ENCODE measurements around the gene IGSF23.

GRCh38 chr19:44664976-44665375, 51.6 kb downstream of the IGSF23 start:
- no peak for TF ChIP-seq GLIS3 (CRISPR knock-in tag; IDR thresholded peaks at IDR 0.05)
- no peak for TF ChIP-seq RARB (CRISPR knock-in tag; IDR thresholded peaks at IDR 0.05)
- no peak for TF ChIP-seq TSHZ2 (CRISPR knock-in tag; IDR thresholded peaks at IDR 0.05)
- TF ChIP-seq SNAI2 (CRISPR knock-in tag; IDR thresholded peaks at IDR 0.05), result no peak
- no peak for TF ChIP-seq TCF4 (CRISPR knock-in tag; IDR thresholded peaks at IDR 0.05; ENCODE audit: borderline replicate concordance)
- TF ChIP-seq ZNF8 (CRISPR knock-in tag; IDR thresholded peaks at IDR 0.05), result no peak
- no peak for TF ChIP-seq ESRRG (CRISPR knock-in tag; IDR thresholded peaks at IDR 0.05)
- TF ChIP-seq ZFP30 (CRISPR knock-in tag; IDR thresholded peaks at IDR 0.05), result no peak

Data from SK-N-SH treated with all-trans-retinoic acid at 6 μM for 48 hours (cell line).